Chondrocyte (in vitro differentiated cells): ENCODE measurements around the gene DMPK. TPM values are rescaled to one million over a fixed set of nuclear protein-coding genes. Genes with fewer than 3 reads are reported as not detected.
A peak's percentile ranks its signal among the peaks of the same experiment; 100 is the strongest.

Source experiments
- DNase-seq: peaks from one replicate; pipeline ENCODE4 v3.0.0; 2021; ENCODE audit warnings: mixed read lengths, low spot score
- H3K27ac Mint-ChIP-seq: one replicate; pipeline ENCODE4 v1.8.0; 2021; ENCODE audit warnings: mild to moderate bottlenecking, moderate library complexity, mixed read lengths; ENCODE audit not compliant: unreplicated experiment
- H3K27me3 Mint-ChIP-seq: 2 replicates; pipeline ENCODE4 v1.8.0; 2021; ENCODE audit warnings: low read depth, mixed read lengths
- H3K36me3 Mint-ChIP-seq: 2 replicates; pipeline ENCODE4 v1.8.0; 2021; ENCODE audit warnings: low read depth, mixed read lengths
- H3K4me1 Mint-ChIP-seq: 2 replicates; pipeline ENCODE4 v1.8.0; 2021; ENCODE audit warnings: low read depth, mild to moderate bottlenecking, mixed read lengths
- H3K4me3 Mint-ChIP-seq: one replicate; pipeline ENCODE4 v1.8.0; 2021; ENCODE audit warnings: mild to moderate bottlenecking, moderate library complexity, mixed read lengths; ENCODE audit not compliant: unreplicated experiment
- H3K9me3 Mint-ChIP-seq: 2 replicates; pipeline ENCODE4 v1.8.0; 2021; ENCODE audit warnings: low read depth, mixed read lengths
- total RNA-seq: library from RNA; stranded (reverse); gene quantifications from 3 replicates; pipeline ENCODE4 v1.2.1, GENCODE V29; 2021
- TF ChIP-seq, protein P1 (sequence below): fragments of 200-600 bp; sonication (generic); IDR thresholded peaks from 2 replicates; pipeline ENCODE4 v1.5.0; 2021; ENCODE audit warnings: antibody characterized with exemption, mild to moderate bottlenecking, moderate library complexity

The DMPK gene
- total RNA-seq, 1 donor from 2014 or later, result 176 TPM

DNA sequence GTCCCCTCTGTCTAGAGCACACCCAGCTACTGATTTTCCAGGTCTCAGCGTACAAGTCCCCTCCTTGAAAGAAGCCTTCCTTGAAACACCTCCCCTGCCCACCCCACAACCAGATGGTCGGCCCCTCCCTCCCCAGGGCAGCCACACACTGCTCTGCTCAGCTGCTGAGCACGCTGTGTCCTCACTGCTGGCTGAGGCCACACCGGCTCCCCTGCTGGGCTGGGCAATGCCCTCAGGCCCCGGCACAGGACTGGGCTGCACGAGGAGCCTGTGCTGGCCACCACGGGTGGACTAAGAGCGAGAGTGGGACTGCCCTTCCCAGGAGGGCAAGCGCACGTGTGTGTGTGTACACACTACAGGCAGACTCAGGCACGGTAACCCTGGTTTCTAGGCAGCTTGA lies 44.6 kb upstream of the DMPK start:
- H3K9me3 Mint-ChIP-seq, result no peaks in the 10 kb centered on the region
- TF ChIP-seq, protein P1, sequence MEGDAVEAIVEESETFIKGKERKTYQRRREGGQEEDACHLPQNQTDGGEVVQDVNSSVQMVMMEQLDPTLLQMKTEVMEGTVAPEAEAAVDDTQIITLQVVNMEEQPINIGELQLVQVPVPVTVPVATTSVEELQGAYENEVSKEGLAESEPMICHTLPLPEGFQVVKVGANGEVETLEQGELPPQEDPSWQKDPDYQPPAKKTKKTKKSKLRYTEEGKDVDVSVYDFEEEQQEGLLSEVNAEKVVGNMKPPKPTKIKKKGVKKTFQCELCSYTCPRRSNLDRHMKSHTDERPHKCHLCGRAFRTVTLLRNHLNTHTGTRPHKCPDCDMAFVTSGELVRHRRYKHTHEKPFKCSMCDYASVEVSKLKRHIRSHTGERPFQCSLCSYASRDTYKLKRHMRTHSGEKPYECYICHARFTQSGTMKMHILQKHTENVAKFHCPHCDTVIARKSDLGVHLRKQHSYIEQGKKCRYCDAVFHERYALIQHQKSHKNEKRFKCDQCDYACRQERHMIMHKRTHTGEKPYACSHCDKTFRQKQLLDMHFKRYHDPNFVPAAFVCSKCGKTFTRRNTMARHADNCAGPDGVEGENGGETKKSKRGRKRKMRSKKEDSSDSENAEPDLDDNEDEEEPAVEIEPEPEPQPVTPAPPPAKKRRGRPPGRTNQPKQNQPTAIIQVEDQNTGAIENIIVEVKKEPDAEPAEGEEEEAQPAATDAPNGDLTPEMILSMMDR, result no peak
- H3K4me1 Mint-ChIP-seq, result peaks cover 19% of the 10 kb centered on the region
- peak; percentile 87 for DNase-seq
- peak overlapping the region; percentile 47 for H3K27ac Mint-ChIP-seq
- H3K27me3 Mint-ChIP-seq, result no peaks in the 10 kb centered on the region
- H3K36me3 Mint-ChIP-seq, result peaks cover 45% of the 10 kb centered on the region
- no peak overlapping the region for H3K4me3 Mint-ChIP-seq

DNA sequence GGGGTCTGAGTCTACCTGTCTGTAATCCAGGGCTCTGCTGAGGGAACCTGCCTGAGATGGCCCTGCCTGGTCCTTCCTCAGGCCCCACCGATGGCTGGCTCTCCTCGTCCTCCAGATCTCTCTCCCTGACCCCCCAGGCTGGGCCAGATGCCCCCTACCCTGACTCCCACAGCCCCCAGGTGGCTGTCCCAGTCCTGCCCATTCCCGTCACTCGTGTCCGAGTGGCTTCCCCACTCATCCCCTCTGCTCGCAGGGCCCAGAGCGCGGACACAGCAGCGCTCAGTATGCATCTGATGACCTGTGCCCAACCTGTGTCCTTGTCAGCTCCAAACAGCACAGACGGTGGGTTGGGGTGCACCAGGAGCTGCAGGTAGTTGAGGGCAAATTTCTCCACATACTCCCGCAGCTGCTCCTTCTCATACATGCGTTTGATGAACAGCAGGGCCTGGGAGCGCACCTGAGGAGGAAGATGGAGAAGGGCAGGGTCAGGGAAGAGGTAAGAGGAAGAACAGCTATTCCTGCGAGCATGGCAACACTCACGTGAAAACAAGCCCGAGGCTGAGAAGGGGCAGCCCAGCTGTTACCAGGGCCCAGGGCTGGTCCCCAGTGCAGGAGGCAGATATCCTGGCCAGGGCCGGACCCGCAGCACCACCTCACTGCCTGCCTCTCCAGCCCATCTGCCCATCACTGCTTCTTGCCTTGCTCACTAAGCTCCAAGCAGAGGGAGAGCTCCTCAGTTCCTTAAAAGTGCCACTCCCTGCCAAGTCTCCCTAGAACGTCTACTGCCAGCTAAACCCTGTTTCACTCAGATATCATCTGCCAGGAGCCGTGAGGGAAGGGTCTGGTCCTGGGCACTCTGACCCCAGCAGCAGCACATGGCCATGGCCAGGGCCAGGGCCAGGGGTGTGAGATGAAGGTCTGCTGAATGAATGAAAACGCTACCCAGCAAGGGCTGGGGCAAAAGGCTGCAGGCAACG lies 43.9 kb upstream of the DMPK start:
- Mint-ChIP-seq H3K9me3 (no peaks in the 10 kb centered on the region), H3K27me3 (no peaks in the 10 kb centered on the region), H3K4me1 (peaks cover 19% of the 10 kb centered on the region), H3K27ac (no peak overlapping the region), H3K36me3 (peaks cover 42% of the 10 kb centered on the region), H3K4me3 (no peak overlapping the region)
- DNase-seq, result peak; percentile 86
- TF ChIP-seq, protein P1, result no peak

DNA sequence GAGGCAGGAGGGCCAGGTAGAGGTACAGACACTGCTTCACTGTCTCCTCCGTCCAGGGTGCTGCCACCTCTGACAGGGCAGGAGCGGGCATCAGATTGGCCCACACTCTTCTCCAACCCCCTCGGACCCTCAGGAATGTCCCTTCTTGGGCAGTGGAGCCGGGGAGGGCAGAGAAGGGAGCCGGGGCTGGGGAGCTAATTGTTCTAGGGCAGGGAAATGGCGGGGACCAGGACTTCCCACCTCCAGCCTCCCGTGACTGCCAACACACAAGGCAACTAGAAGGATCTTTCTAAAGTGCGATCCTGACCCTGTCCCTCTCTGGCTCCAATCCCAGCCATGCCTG lies 42.9 kb upstream of the DMPK start:
- peaks cover 19% of the 10 kb centered on the region for H3K4me1 Mint-ChIP-seq
- no peak overlapping the region for H3K27ac Mint-ChIP-seq
- H3K36me3 Mint-ChIP-seq, result peaks cover 40% of the 10 kb centered on the region
- H3K9me3 Mint-ChIP-seq, result no peaks in the 10 kb centered on the region
- no peaks in the 10 kb centered on the region for H3K27me3 Mint-ChIP-seq
- DNase-seq, result no peak
- TF ChIP-seq, protein P1, result no peak
- H3K4me3 Mint-ChIP-seq, result no peak overlapping the region

DNA sequence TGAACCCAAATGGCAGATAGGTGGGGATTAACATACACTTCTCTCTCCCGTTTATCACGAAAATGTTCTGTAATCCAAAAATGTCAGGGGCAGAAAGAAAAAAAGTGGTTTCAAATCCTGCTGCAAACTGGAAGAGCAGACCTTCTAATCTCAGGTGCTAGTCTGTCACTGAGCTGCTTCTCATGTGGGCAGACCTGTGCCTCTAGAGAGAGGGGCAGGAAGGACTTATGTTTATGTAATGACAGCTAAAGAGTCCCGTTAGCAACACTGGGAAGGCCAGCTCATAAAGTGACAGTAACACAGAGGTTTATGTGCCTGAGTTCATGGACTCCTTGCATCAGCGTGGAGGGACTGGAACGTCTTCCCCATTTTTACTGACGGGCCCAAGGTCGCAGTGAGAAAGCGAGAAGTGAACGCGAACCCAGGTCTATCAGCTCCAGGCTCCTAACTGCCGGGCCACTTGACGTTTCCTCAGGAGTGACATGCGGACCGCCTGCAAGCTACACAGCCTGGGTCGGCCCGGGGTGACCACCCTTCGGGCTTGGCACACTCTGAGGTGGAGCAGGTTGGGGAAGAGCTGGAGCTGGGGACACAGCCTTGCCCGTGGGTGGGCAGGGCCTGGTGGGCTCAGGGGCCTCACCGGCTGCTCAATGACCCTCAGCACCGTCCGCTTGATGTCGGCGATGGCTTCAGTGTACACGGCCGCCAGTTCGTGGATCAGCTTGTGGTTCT lies 42.4 kb upstream of the DMPK start:
- Mint-ChIP-seq H3K4me3 (no peak overlapping the region), H3K27me3 (no peaks in the 10 kb centered on the region), H3K36me3 (peaks cover 39% of the 10 kb centered on the region), H3K4me1 (peaks cover 19% of the 10 kb centered on the region), H3K9me3 (no peaks in the 10 kb centered on the region), H3K27ac (no peak overlapping the region)
- TF ChIP-seq, protein P1, result no peak
- DNase-seq, result peak; percentile 87

DNA sequence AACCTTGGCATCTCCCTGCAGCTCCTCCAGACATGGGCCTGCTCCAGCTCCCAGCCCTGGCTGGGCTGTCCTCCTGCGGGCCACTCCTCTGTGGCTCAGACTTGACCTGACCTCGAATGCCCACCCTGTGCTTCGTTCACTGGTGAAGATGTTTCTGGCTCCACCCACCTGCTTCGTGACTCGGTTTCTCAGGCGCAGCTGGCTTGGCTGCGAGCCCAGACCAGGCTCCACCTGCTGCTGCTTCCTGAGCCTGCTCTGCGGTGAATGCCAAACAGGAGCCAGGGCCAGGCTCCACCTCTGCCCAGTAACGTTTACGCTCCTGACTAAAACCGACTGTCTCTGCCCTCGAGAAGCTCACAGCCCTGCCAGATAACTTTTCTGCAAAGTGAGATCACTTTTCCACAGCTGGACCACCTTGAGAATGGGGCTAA lies 41.8 kb upstream of the DMPK start:
- H3K27me3 Mint-ChIP-seq, result no peaks in the 10 kb centered on the region
- no peak overlapping the region for H3K27ac Mint-ChIP-seq
- peaks cover 19% of the 10 kb centered on the region for H3K4me1 Mint-ChIP-seq
- H3K4me3 Mint-ChIP-seq, result no peak overlapping the region
- DNase-seq, result no peak
- H3K36me3 Mint-ChIP-seq, result peaks cover 34% of the 10 kb centered on the region
- H3K9me3 Mint-ChIP-seq, result no peaks in the 10 kb centered on the region
- TF ChIP-seq, protein P1, result no peak
